ENCODE results near the gene HHIP.
A peak's percentile ranks its signal among the peaks of the same experiment; 100 is the strongest.
"Not testable (repeated sequence)": the region's sequence is repeated elsewhere in the genome, so short reads cannot be mapped to it uniquely, and the experiment has no call there.

Gene HHIP

GRCh38 chr4:144768809-144769208 is 122.9 kb downstream of the HHIP start:
- DNase-seq = not testable (repeated sequence)

GRCh38 chr4:144778364-144778763 is 132.4 kb downstream of the HHIP start:
- DNase-seq = no peak

DNA sequence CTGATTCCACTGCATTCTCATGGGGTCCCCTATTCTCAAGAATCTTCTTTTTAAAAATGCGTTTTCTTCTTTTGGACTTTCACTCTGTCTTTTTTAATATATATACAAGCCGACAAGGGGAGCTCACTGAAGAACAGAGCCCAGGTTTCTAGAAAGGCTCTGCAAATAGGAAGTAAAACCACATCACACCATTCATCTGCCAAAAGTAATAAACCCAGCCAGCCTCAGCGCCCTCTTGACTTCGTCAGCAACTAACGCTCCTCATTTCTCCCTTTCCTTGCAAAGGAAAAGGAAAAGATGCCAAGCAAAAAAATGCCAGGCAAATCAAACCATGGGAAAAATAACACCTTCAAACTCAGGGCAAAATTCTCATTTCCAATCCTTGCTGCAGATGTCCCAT is 136.4 kb downstream of the HHIP start:
- DNase-seq = no peak

DNA sequence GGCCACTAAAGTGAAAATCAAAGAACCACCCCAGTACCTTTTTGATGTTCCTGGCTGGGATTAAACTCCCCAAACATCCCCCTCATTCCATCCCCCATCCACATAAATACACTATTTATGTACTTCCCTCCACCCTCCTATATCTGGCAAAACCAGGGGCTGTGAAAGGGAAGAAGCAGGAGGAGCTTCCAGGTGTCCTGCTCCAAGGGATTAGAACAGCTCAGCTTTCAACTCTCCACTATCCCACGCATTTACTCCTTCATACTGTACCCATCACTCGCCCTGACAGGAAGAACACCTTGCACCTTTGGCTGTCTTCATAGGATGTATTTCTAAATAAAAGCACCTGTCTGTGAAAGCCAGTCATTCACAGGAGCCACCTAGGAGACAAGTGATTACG is 140.0 kb downstream of the HHIP start:
- DNase-seq = no peak

DNA sequence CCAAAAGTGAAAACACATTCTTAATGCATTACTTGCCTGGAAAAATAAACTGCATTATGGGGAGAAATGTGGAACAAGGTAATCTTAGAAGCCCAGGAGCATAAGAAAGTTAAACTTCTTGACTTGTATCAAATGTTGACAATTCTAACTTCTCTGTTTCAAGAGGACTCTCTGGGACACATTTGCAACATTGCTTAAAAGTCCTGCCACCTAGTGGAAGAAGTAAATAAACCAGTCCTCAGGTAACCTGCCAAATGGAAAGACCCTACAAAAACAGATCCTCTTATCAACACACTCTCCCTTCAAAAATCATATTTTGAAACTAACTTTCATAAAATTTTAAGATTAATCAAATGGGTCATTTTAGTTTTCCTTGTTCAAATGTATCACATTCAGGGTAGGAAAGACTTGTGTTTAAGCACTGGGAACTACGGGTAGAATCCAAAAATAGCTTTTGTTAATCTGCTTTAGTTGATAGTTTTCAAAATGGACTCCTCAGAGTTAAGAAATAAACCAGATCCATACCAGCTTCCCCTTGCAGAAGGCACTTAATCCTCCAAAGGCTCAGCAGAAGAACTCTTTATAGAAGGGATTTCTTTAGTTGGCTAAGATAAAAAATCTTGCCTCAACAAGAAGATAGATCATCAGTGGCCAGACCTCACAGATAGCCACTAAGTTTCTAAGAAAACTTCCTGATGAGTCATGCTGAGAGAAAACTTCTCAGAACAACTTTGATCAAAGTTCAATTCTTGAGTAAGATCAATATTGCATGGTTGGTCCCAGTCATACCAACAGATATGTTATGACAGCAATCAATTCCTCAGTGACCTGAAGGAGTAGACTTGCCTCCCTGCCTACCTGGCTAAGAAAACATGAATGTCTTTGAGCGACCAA is 141.7 kb downstream of the HHIP start:
- DNase-seq = peak; percentile 19

GRCh38 chr4:144788469-144788868 is 142.5 kb downstream of the HHIP start:
- no peak for DNase-seq

- not testable (repeated sequence) for DNase-seq
Measured at GRCh38 chr4:144791933-144792332, 146.0 kb downstream of the HHIP start.

All from inflammatory macrophage treated with lipopolysaccharide for 4 hours (primary cell).